Activated gamma-delta T cell treated with anti-CD3 and anti-CD28 coated beads, Interleukin-2, amount 50 U/mL, for 16 hours (primary cell): ENCODE measurements around the gene PEX5L.

Source experiments
- DNase-seq: peaks from one replicate; pipeline ENCODE4 v3.0.0-alpha.2; 2020; ENCODE audit warnings: low read depth

Gene PEX5L

GRCh38 chr3:179775416-179776122, 261.2 kb downstream of the PEX5L start:
- no peak for DNase-seq

GRCh38 chr3:179772297-179772696, 264.4 kb downstream of the PEX5L start:
- no peak for DNase-seq

GRCh38 chr3:179771797-179772196, 264.9 kb downstream of the PEX5L start:
- DNase-seq, result no peak

DNA sequence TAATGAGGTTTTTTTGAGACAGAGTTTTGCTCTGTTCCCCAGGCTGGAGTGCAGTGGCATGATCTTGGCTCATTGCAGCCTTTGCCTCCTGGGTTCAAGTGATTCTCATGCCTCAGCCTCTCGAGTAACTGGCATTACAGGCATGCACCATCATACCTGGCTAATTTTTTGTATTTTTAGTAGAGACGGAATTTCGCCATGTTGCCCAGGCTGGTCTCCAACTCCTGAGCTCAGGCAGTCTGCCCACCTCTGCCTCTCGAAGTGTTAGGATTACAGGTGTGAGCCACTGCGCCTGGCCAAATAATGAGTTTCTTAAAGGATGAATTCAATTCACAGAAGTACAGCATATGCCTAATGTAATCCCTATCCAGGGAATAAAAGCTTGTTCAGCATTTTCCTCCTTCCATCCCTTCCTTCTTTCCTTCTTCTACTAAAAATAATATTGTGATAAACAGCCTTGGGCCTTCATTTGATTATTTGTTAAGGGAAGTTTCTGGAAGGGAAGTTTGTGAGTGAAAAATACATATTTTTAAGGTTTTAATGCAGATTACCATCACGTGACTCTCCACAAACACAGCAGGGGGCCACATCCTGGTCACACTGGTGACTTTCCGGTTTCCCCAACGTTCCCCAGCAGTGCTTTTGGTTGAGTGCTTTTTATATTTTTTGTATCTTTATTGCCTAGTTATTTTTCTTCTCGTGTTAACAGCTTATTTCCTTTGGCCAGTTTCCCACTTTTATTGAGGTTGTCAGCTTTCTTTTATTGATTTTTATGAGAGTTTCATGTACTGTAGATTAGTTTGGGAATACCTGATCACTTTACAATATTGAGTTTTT, 267.1 kb downstream of the PEX5L start:
- no peak for DNase-seq

DNA sequence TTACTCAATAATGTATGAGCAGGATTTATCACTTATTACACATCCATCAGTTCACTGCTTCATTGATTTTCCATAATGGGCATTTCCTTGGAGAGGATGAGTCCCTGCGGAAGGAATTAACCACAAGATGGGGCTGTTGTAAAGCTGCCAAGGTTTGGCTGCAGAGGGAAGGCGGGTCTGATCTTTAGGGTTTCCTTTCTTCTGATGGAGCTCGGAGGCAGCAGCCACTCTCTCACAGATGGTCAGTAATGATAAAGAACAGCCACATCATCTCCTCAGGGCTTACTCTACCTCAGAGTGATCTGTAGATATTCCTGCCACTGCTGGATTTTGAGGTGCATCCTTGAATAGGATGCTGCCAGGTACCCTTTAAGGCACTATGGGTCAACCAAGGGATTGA, 268.7 kb downstream of the PEX5L start:
- DNase-seq, result no peak

- DNase-seq, result no peak
Observed at GRCh38 chr3:179766416-179767133, 270.2 kb downstream of the PEX5L start.

DNA sequence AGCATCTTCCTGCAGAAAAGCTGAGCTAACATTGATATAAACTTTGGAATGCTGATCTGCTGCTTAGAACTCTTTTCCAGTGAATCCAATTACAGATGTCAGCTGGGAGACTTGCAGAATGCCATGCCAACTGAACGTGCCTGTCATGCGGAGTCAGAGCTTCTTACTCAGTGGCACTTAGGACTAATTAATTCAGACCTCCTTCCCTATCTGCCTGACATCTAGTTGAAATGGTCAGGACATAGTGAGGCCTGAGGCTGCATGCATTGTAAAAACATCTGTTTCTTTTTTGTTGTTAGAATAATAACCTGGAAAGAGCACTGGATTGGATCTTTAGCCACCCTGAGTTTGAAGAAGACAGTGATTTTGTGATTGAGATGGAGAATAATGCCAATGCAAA, 271.3 kb downstream of the PEX5L start:
- DNase-seq, result no peak

- no peak for DNase-seq
Observed at GRCh38 chr3:179760944-179761343, 275.8 kb downstream of the PEX5L start.

DNA sequence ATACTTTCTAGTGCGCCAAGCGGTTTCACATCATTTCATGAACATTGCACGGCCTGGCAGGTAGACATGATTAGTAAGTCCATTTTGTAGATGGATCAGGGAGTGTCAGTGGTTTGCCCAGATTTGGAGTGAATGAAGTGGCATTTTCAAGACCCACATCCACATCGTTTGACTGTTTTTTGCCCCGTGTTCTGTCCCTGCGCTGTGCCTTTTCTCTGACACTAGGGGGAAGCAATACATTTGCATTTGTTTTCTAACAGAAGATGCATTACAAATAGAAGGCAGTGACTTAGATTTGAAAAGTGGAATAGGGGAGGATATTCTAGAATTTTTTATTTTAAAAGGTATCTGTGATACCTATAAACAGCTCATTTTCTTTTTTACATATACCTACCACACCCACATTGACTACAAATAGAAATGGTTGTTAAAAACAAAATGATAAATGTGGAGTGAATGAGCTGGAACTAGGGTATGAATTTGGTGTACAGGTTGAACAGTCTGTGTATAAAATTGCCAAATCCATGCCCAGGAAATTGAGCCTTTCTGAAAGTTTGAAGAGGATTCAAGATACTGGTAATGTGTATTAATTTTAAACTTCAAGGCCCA, 285.9 kb downstream of the PEX5L start:
- no peak for DNase-seq

- DNase-seq, result no peak
Observed at GRCh38 chr3:179745716-179746115, 291.0 kb downstream of the PEX5L start.

GRCh38 chr3:179745079-179745478, 291.7 kb downstream of the PEX5L start:
- DNase-seq, result no peak
